K562 (cell line): ENCODE results near the gene XYLB. TPM values are rescaled to one million over a fixed set of nuclear protein-coding genes. Genes with fewer than 3 reads are reported as not detected.

Experiments used
- BDP1 ChIP-seq: IDR thresholded peaks from 3 replicates; pipeline ENCODE4 v1.6.1; 2011; ENCODE audit not compliant: insufficient read length, insufficient read depth
- CHD1 ChIP-seq: fragments of 200-600 bp; sonication (generic); IDR thresholded peaks from one replicate; pipeline ENCODE4 v1.6.1; 2012; ENCODE audit warnings: mild to moderate bottlenecking, moderate library complexity, low read length, inconsistent platforms
- EHMT2 ChIP-seq: fragments of 450-650 bp; IDR thresholded peaks from 2 replicates; pipeline ENCODE4 v1.6.1; 2018; ENCODE audit warnings: antibody characterized with exemption
- FIP1L1 ChIP-seq: fragments of 200-400 bp; formaldehyde crosslinking; IDR thresholded peaks from 2 replicates; pipeline ENCODE4 v1.6.1; 2018; ENCODE audit warnings: mild to moderate bottlenecking, low read depth, low read length; ENCODE audit not compliant: poor library complexity, severe bottlenecking
- MCM2 ChIP-seq: fragments of 450-650 bp; IDR thresholded peaks from 2 replicates; pipeline ENCODE4 v1.6.1; 2017; ENCODE audit warnings: low read depth, mild to moderate bottlenecking
- ZKSCAN8 ChIP-seq: fragments of 200-800 bp; sonication (Bioruptor generic); IDR thresholded peaks from 2 replicates; pipeline ENCODE4 v1.6.1; 2016; ENCODE audit warnings: missing genetic modification characterization, missing compliant biosample characterization
- ZNF778 ChIP-seq: fragments of 450-650 bp; formaldehyde crosslinking; IDR thresholded peaks from 2 replicates; pipeline ENCODE4 v1.4.0; 2020; ENCODE audit warnings: mild to moderate bottlenecking, moderate library complexity
- polyA plus RNA-seq, 8 experiments: library from polyadenylated mRNA; depleted of rRNA in 4 of 8; stranded (reverse) in 5 of 8; unstranded in 3 of 8; fragments of >200 nt; fragmentation: Nextera tagmentation in 2 of 8; fragmentation: Illumina TruSeq in 1 of 8; extraction: Ambion mirVana in 2 of 8; extraction: Trizol in 1 of 8; gene quantifications; 2 replicates each; pipeline versions ENCODE4 v1.2.1 to v1.2.3, GENCODE V29; 2011 to 2014; ENCODE audit warnings: inconsistent platforms in 1 of 8, missing spikeins in 1 of 8
- total RNA-seq, 7 experiments: library from RNA; depleted of rRNA in 6 of 7; stranded (reverse); fragments of >200 nt in 6 of 7; fragmentation: Illumina TruSeq in 2 of 7; extraction: Trizol in 2 of 7; gene quantifications; 2 replicates each; pipeline versions ENCODE4 v1.2.1 to v1.2.3, GENCODE V29; 2011 to 2021; ENCODE audit warnings: low replicate concordance in 1 of 7
- TF ChIP-seq, protein P1 (sequence below): fragments of 200-600 bp; sonication (generic); IDR thresholded peaks from one replicate; pipeline ENCODE4 v1.6.1; 2012; ENCODE audit warnings: mild to moderate bottlenecking, low read depth, low read length, inconsistent platforms
- TF ChIP-seq, protein P2 (sequence below): IDR thresholded peaks from 3 replicates; pipeline ENCODE4 v1.6.1; 2011; ENCODE audit warnings: borderline replicate concordance, mild to moderate bottlenecking; ENCODE audit not compliant: insufficient read length, insufficient read depth
- TF ChIP-seq, protein P3 (sequence below): sonication (generic); formaldehyde crosslinking; IDR thresholded peaks from 2 replicates; pipeline ENCODE4 v1.8.0; 2022; ENCODE audit warnings: mild to moderate bottlenecking, missing genetic modification reagents
- TF ChIP-seq, protein P4 (sequence below): fragments of 450-650 bp; IDR thresholded peaks from 2 replicates; pipeline ENCODE4 v1.6.1; 2016; ENCODE audit warnings: missing biosample characterization, missing genetic modification characterization

XYLB gene
- total and polyA plus RNA-seq, 9 of the 15 experiments (the other 6 are each of a cell fraction or from before 2014, with no cell fraction given): 4.0 to 20.2 (median 13.2) TPM

DNA sequence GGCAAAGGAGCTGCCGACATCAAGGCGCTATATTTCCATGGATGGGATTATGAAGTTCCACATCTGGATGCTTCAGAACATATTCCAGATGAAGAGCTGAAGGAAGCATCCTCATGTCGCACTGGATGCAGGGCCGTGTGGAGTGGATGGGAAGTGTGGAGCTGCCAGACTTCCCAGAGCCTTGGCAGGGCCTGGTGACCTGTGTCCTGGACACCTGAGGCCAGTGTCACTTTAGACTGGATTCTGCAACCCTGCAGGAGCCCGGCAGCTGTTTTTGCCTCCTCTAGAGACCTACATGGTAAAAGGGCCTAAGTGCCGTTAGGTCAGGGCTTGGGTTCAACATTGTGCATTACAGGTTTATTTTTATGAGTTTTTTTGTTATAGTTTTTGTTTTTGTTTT lies 11.3 kb upstream of the XYLB start (continued):
- TF ChIP-seq, protein P1, sequence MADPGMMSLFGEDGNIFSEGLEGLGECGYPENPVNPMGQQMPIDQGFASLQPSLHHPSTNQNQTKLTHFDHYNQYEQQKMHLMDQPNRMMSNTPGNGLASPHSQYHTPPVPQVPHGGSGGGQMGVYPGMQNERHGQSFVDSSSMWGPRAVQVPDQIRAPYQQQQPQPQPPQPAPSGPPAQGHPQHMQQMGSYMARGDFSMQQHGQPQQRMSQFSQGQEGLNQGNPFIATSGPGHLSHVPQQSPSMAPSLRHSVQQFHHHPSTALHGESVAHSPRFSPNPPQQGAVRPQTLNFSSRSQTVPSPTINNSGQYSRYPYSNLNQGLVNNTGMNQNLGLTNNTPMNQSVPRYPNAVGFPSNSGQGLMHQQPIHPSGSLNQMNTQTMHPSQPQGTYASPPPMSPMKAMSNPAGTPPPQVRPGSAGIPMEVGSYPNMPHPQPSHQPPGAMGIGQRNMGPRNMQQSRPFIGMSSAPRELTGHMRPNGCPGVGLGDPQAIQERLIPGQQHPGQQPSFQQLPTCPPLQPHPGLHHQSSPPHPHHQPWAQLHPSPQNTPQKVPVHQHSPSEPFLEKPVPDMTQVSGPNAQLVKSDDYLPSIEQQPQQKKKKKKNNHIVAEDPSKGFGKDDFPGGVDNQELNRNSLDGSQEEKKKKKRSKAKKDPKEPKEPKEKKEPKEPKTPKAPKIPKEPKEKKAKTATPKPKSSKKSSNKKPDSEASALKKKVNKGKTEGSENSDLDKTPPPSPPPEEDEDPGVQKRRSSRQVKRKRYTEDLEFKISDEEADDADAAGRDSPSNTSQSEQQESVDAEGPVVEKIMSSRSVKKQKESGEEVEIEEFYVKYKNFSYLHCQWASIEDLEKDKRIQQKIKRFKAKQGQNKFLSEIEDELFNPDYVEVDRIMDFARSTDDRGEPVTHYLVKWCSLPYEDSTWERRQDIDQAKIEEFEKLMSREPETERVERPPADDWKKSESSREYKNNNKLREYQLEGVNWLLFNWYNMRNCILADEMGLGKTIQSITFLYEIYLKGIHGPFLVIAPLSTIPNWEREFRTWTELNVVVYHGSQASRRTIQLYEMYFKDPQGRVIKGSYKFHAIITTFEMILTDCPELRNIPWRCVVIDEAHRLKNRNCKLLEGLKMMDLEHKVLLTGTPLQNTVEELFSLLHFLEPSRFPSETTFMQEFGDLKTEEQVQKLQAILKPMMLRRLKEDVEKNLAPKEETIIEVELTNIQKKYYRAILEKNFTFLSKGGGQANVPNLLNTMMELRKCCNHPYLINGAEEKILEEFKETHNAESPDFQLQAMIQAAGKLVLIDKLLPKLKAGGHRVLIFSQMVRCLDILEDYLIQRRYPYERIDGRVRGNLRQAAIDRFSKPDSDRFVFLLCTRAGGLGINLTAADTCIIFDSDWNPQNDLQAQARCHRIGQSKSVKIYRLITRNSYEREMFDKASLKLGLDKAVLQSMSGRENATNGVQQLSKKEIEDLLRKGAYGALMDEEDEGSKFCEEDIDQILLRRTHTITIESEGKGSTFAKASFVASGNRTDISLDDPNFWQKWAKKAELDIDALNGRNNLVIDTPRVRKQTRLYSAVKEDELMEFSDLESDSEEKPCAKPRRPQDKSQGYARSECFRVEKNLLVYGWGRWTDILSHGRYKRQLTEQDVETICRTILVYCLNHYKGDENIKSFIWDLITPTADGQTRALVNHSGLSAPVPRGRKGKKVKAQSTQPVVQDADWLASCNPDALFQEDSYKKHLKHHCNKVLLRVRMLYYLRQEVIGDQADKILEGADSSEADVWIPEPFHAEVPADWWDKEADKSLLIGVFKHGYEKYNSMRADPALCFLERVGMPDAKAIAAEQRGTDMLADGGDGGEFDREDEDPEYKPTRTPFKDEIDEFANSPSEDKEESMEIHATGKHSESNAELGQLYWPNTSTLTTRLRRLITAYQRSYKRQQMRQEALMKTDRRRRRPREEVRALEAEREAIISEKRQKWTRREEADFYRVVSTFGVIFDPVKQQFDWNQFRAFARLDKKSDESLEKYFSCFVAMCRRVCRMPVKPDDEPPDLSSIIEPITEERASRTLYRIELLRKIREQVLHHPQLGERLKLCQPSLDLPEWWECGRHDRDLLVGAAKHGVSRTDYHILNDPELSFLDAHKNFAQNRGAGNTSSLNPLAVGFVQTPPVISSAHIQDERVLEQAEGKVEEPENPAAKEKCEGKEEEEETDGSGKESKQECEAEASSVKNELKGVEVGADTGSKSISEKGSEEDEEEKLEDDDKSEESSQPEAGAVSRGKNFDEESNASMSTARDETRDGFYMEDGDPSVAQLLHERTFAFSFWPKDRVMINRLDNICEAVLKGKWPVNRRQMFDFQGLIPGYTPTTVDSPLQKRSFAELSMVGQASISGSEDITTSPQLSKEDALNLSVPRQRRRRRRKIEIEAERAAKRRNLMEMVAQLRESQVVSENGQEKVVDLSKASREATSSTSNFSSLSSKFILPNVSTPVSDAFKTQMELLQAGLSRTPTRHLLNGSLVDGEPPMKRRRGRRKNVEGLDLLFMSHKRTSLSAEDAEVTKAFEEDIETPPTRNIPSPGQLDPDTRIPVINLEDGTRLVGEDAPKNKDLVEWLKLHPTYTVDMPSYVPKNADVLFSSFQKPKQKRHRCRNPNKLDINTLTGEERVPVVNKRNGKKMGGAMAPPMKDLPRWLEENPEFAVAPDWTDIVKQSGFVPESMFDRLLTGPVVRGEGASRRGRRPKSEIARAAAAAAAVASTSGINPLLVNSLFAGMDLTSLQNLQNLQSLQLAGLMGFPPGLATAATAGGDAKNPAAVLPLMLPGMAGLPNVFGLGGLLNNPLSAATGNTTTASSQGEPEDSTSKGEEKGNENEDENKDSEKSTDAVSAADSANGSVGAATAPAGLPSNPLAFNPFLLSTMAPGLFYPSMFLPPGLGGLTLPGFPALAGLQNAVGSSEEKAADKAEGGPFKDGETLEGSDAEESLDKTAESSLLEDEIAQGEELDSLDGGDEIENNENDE: no peak
- TF ChIP-seq, protein P2, sequence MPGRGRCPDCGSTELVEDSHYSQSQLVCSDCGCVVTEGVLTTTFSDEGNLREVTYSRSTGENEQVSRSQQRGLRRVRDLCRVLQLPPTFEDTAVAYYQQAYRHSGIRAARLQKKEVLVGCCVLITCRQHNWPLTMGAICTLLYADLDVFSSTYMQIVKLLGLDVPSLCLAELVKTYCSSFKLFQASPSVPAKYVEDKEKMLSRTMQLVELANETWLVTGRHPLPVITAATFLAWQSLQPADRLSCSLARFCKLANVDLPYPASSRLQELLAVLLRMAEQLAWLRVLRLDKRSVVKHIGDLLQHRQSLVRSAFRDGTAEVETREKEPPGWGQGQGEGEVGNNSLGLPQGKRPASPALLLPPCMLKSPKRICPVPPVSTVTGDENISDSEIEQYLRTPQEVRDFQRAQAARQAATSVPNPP: no peak
- TF ChIP-seq MCM2: no peak
- TF ChIP-seq, protein P3, sequence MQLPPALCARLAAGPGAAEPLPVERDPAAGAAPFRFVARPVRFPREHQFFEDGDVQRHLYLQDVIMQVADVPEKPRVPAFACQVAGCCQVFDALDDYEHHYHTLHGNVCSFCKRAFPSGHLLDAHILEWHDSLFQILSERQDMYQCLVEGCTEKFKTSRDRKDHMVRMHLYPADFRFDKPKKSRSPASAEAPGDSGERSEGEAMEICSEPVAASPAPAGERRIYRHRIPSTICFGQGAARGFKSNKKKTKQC (CRISPR knock-in tag): no peak
- TF ChIP-seq BDP1: no peak
- TF ChIP-seq, protein P4, sequence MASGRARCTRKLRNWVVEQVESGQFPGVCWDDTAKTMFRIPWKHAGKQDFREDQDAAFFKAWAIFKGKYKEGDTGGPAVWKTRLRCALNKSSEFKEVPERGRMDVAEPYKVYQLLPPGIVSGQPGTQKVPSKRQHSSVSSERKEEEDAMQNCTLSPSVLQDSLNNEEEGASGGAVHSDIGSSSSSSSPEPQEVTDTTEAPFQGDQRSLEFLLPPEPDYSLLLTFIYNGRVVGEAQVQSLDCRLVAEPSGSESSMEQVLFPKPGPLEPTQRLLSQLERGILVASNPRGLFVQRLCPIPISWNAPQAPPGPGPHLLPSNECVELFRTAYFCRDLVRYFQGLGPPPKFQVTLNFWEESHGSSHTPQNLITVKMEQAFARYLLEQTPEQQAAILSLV: no peak
- TF ChIP-seq CHD1: no peak
- no peak for TF ChIP-seq EHMT2
- no peak for TF ChIP-seq ZNF778 (CRISPR knock-in tag)
- TF ChIP-seq ZKSCAN8 (CRISPR knock-in tag): no peak
- no peak for TF ChIP-seq FIP1L1
